ENCODE data around the gene ZNF324B. TPM values are rescaled to one million over a fixed set of nuclear protein-coding genes. Genes with fewer than 3 reads are reported as not detected.
"Not testable (repeated sequence)": the region's sequence is repeated elsewhere in the genome, so short reads cannot be mapped to it uniquely, and the experiment has no call there.

The ZNF324B gene
- total RNA-seq, 1 donor from 2014 or later = 14.3 TPM

DNA sequence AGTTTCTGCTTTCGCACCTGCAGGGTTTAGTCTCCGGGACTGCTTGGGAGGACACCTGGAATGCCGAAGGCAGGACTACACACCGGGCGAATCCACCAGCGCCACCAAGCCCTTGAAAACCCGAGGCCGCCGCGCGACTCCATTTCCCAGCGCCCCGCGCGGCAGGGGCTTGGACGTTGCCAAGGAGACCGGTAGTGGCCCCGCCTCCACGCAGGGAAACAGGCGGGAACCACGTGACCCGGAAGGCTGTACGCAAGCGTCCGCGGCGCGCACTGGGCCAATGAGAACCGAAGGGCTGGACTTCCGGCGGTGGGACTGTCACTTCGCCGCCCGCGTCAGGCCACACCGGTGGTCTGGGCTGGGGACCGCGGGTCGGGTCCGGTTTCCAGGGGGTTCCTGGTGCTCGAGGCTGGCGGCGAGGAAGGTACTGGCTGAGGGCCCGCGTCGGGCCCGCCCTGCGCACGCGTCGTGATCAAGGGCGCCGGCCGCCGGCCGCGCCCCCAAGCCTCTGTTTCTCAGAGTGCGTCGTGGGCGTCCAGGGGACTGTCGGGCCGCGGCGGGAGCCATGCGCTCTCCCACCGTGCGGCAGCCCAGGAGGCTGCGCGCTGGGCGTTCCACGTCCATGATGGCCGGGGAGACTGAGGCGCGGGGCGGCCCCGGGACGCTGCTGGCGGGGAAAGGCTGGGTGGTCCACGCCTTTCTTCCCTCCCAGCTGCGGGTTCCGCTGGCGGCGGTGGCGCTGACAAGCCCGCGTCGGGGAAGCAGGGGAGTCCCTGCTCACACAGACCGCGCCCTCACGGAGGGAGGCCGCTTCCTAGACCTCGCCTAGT, 15.6 kb downstream of the ZNF324B start, which contains the start of gene ZNF324:
Gene ZNF324 (plus strand): TSS at position 321 of the 830 bp plus-strand sequence. CDS start 2,106 bp downstream, outside the sequence.
- Mint-ChIP-seq H3K27ac (peak within 1 kb of the TSS; percentile 71), H3K36me3 (ENCODE audit: low read depth) (no peaks in the 10 kb centered on the region), H3K27me3 (ENCODE audit: insufficient read depth) (no peaks in the 10 kb centered on the region), H3K4me3 (peak within 1 kb of the TSS; percentile 88), H3K4me1 (ENCODE audit: low read depth) (peaks cover 17% of the 10 kb centered on the region), H3K9me3 (no peaks in the 10 kb centered on the region)
- intact Hi-C loops (cut with micrococcal nuclease) = loop anchor here (1.0 to 2.0 kb wide), 13 partner anchors 8 to 162 kb away; partner anchors contain the start of genes ERVK3-1, MZF1, TRIM28 and ZBTB45
- DNase-seq (ENCODE audit: low spot score) = peak; percentile 96

DNA sequence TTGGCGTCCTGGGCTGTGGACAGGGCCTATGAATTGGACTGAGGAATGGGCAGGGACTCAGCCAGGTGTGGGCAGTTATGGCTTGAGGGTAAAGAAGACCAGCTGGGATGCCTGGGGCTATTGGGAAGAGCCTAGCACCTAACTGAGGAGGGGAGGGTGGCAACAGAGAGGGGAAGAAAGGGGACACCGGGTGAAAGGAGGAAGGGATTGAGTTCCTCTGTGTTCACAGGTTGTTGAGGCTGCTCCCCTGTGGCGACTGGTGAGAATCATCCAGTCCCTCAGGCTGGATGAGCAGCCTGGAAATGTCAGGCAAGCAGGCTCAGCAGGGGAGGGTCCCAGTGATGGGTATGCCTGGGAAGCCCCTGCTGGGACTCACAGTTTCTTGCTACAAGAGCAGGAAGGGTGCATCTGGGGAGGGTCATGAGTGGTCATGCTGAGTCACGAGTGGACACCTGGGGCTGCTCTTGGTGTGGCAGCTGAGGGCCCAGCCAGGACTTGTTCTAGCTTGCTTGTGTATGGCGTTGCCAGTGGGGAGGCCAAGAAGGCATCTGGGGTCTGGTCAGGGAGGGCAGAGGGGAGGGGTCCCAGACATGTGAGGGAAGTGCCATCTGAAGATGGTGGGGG, 16.9 kb downstream of the ZNF324B start:
- intact Hi-C loops (cut with micrococcal nuclease) = no loop called here
- Mint-ChIP-seq H3K27me3 (ENCODE audit: insufficient read depth) (no peaks in the 10 kb centered on the region), H3K4me1 (ENCODE audit: low read depth) (peaks cover 17% of the 10 kb centered on the region), H3K4me3 (peak overlapping the region; percentile 88), H3K27ac (peak overlapping the region; percentile 56), H3K9me3 (no peaks in the 10 kb centered on the region), H3K36me3 (ENCODE audit: low read depth) (peaks cover 7% of the 10 kb centered on the region)
- DNase-seq (ENCODE audit: low spot score) = no peak

DNA sequence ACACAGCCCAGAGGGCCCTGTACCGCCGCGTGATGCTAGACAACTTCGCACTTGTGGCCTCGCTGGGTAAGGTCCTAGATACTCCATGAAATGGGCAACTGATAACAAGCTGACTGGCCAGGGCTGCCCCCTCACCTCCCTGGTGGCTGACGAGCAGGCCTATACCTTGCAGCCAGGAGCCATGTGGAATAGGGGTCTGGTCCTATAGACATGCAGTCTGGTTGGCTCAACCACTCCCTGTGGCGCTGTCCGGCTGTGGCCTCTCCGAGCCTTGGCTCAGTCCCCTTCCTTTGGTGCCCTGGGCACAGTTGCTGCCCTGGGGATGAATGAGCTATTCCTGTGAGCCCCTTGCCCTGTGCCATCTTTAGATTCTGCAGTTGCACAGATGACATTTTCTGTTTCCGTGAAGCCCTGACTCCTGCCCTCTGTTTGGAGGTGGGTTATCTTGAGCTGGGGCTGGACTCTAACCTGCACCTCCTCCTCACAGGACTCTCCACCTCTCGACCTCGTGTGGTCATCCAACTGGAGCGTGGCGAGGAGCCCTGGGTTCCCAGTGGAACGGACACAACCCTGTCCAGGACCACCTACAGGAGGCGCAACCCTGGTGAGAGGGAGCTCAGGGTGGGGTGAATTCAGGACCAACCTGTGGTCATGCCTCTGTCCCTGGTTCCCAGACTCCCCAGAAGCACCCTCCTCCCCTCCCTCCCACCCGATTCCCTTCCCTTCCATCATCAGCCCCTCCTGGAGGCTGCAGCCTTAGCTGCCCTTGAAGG, 18.0 kb downstream of the ZNF324B start:
- no peaks in the 10 kb centered on the region for H3K27me3 Mint-ChIP-seq (ENCODE audit: insufficient read depth)
- intact Hi-C loops (cut with micrococcal nuclease) = no loop called here
- peaks cover 7% of the 10 kb centered on the region for H3K36me3 Mint-ChIP-seq (ENCODE audit: low read depth)
- peak overlapping the region; percentile 88 for H3K4me3 Mint-ChIP-seq
- no peak for DNase-seq (ENCODE audit: low spot score)
- no peaks in the 10 kb centered on the region for H3K9me3 Mint-ChIP-seq
- no peak overlapping the region for H3K27ac Mint-ChIP-seq
- H3K4me1 Mint-ChIP-seq (ENCODE audit: low read depth) = peaks cover 20% of the 10 kb centered on the region

DNA sequence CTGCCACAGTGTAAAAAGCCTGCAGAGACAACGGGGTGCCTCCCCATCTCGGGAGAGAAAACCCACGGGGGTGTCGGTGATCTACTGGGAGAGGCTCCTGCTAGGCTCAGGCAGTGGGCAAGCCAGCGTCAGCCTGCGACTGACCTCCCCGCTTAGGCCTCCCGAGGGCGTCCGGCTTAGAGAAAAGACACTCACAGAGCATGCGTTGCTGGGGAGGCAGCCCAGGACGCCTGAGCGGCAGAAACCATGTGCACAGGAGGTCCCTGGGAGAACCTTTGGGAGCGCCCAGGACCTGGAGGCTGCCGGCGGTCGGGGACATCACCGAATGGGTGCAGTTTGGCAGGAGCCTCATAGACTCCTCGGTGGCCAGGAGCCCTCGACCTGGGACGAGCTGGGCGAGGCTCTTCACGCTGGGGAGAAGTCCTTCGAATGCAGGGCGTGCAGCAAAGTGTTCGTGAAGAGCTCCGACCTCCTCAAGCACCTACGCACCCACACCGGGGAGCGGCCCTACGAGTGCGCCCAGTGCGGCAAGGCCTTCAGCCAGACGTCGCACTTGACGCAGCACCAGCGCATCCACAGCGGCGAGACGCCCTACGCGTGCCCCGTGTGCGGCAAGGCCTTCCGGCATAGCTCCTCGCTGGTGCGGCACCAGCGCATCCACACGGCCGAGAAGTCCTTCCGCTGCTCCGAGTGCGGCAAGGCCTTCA, 19.6 kb downstream of the ZNF324B start:
- H3K36me3 Mint-ChIP-seq (ENCODE audit: low read depth); DNase-seq (ENCODE audit: low spot score); H3K9me3 Mint-ChIP-seq; H3K27me3 Mint-ChIP-seq (ENCODE audit: insufficient read depth); H3K27ac Mint-ChIP-seq; intact Hi-C loops (cut with micrococcal nuclease); H3K4me3 Mint-ChIP-seq: not testable (repeated sequence)
- peaks cover 35% of the 10 kb centered on the region for H3K4me1 Mint-ChIP-seq (ENCODE audit: low read depth)

DNA sequence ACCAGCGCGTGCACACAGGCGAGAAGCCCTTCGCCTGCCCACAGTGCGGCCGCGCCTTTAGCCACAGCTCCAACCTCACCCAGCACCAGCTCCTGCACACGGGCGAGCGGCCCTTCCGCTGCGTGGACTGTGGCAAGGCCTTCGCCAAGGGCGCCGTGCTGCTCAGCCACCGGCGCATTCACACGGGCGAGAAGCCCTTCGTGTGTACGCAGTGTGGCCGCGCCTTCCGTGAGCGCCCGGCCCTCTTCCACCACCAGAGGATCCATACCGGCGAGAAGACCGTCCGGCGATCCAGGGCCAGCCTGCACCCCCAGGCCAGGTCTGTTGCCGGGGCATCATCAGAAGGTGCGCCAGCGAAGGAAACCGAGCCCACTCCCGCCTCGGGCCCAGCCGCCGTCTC, 20.3 kb downstream of the ZNF324B start:
- no peaks in the 10 kb centered on the region for H3K9me3 Mint-ChIP-seq
- no peak overlapping the region for H3K27ac Mint-ChIP-seq
- peaks cover 37% of the 10 kb centered on the region for H3K4me1 Mint-ChIP-seq (ENCODE audit: low read depth)
- intact Hi-C loops (cut with micrococcal nuclease) = no loop called here
- H3K27me3 Mint-ChIP-seq (ENCODE audit: insufficient read depth) = no peaks in the 10 kb centered on the region
- no peak overlapping the region for H3K4me3 Mint-ChIP-seq
- H3K36me3 Mint-ChIP-seq (ENCODE audit: low read depth) = peaks cover 7% of the 10 kb centered on the region
- no peak for DNase-seq (ENCODE audit: low spot score)

DNA sequence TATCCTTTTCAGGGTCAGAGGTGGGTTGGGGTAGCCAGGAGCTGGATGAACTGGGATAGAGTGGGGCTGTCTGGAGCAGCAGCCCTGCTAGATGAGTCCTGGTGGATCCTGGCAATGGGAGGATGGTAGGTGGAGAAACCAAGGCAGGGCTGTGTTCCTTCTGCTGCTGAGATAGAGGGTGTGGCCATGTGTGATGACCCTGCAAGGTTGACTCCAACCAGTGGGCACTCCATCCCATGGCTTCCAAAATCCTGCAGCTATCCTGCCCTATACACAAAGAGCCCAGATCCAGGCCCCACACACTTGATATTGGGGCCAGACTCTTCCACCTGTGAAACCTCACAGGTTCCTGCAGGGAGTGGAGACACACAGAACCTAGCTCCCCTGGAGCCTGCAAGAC, 22.4 kb downstream of the ZNF324B start:
- Mint-ChIP-seq H3K27ac (no peak overlapping the region), H3K4me3 (peak overlapping the region; percentile 12), H3K9me3 (no peaks in the 10 kb centered on the region), H3K36me3 (ENCODE audit: low read depth) (peaks cover 7% of the 10 kb centered on the region), H3K27me3 (ENCODE audit: insufficient read depth) (no peaks in the 10 kb centered on the region), H3K4me1 (ENCODE audit: low read depth) (peaks cover 29% of the 10 kb centered on the region)
- intact Hi-C loops (cut with micrococcal nuclease) = no loop called here
- no peak for DNase-seq (ENCODE audit: low spot score)

DNA sequence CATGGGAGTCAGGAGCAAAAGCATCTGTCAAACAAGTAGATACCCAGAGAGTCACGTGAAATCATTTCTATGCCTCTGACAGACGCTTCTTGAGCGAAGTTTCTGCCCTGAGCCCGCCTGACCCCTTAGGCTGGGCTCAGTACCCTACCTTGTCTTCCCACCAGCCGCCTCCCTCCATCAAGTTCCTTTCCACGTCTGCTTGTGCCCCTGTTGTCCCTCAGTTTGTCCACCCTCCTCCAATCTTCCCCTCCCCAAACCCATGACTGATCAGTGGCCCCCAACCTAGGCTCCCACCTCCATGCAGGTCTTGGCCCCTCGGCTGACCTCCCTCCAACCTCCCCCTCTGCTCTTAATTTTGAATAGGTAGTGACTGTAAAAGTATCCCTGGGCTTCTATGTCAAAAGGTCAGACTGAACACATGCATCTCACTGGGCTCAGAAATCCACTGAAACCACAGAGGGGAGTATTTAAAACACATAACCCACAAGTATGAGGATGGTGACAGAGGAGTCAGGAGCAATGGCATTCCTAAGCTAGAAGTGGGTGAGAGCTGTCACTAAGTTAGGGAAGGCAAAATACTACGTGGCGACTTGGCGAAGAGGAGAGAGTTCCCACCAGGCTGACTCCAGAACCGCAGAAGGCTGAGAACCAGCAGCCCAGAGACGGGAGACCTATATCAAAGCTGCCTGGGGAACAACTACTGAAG, 23.0 kb downstream of the ZNF324B start:
- Mint-ChIP-seq H3K27me3 (ENCODE audit: insufficient read depth) (no peaks in the 10 kb centered on the region), H3K4me3 (peak overlapping the region; percentile 40), H3K27ac (peak overlapping the region; percentile 64), H3K9me3 (no peaks in the 10 kb centered on the region), H3K36me3 (ENCODE audit: low read depth) (peaks cover 12% of the 10 kb centered on the region), H3K4me1 (ENCODE audit: low read depth) (peaks cover 25% of the 10 kb centered on the region)
- intact Hi-C loops (cut with micrococcal nuclease) = no loop called here
- no peak for DNase-seq (ENCODE audit: low spot score)

DNA sequence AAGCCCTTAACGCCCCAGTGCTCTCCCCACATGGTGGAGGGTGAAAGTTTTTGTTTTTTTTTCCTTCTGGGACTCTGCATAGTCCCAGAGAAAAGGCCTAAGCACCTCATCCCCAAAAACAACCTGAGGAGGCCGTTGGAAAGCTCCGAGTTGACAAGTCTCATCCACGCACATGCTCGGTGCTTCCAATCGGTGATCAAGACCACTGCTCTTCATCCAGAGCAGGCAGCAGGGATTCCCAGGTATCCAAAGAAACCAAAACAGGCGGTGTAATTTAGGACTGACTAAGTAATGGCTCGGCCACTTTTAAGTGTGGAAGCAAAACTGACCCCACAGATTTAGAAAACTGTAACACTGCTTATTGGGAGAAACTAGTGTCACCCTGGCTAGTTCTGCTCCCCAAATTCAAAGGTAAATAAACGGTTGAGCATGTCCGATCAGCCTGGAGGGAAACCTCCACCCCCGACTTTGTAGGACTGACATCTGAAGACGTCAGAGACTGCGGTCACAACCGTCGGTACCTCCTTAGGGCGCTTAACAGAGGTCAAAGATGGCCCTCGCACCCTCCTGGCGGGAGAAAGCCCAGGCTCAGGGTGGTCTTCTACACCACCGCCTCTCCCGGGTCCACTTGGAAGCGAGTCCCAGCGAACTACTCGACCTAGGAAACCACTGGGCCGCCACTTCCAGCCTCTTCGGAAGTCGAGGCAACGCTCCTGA, 23.7 kb downstream of the ZNF324B start:
- no peaks in the 10 kb centered on the region for H3K9me3 Mint-ChIP-seq
- DNase-seq (ENCODE audit: low spot score) = no peak
- H3K27me3 Mint-ChIP-seq (ENCODE audit: insufficient read depth) = no peaks in the 10 kb centered on the region
- peak overlapping the region; percentile 88 for H3K4me3 Mint-ChIP-seq
- H3K4me1 Mint-ChIP-seq (ENCODE audit: low read depth) = peaks cover 25% of the 10 kb centered on the region
- peaks cover 12% of the 10 kb centered on the region for H3K36me3 Mint-ChIP-seq (ENCODE audit: low read depth)
- peak overlapping the region; percentile 99 for H3K27ac Mint-ChIP-seq
- intact Hi-C loops (cut with micrococcal nuclease) = loop anchor here (1.0 kb wide), 7 partner anchors 8 to 1040 kb away; partner anchors contain the start of genes ERVK3-1, RPS5, ZNF132 and ZNF324

DNA sequence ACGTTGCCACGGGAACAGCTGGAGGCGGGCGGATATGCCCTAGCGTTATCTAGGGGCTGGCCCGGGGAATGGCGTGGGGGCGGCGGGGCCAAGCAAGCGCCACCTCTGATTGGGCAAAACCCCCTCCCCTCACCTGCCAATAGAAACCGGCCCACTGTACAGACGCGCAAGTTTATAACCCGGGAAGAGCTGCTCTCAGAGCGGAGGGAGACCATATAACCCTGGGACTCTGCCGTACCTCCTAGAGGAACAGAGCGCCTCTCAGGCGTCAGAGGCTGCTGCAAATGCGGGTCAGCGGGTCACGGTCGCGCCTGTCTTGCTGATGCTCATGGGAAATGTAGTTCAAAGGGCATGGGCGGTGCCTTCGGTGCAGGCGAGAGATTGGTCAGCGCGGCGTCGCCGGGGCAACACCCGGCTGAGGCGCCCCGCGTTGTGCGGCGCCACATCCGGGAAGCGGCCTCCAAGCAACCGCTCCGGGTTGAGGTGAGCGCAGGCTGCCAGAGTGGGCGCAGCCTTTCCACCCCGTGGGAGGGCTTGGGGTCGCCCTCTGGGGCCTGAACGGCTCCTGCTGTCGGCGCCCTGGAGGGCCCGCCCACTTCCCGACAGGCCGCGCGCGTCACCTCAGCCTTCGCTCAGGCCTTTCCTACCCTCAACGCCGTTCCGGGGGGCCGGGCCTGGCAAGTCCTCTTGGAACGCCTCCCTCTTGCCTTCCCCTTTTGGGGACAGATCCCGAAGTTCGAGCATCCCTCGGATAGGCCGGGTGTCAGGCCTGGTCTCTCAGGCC, 24.5 kb downstream of the ZNF324B start, which contains the start of gene ZNF446:
Gene ZNF446 (plus strand): TSS at position 639 of the 784 bp plus-strand sequence. CDS start 867 bp downstream, outside the sequence.
- peaks cover 12% of the 10 kb centered on the region for H3K36me3 Mint-ChIP-seq (ENCODE audit: low read depth)
- peak within 1 kb of the TSS; percentile 99 for H3K27ac Mint-ChIP-seq
- DNase-seq (ENCODE audit: low spot score) = peak; percentile 95
- peak within 1 kb of the TSS; percentile 88 for H3K4me3 Mint-ChIP-seq
- H3K4me1 Mint-ChIP-seq (ENCODE audit: low read depth) = peaks cover 25% of the 10 kb centered on the region
- H3K27me3 Mint-ChIP-seq (ENCODE audit: insufficient read depth) = no peaks in the 10 kb centered on the region
- intact Hi-C loops (cut with micrococcal nuclease) = loop anchor here (1.0 to 2.0 kb wide), 16 partner anchors 9 to 1041 kb away; partner anchors contain the start of genes ERVK3-1, RPS5, TRIM28 and ZBTB45
- H3K9me3 Mint-ChIP-seq = no peaks in the 10 kb centered on the region

DNA sequence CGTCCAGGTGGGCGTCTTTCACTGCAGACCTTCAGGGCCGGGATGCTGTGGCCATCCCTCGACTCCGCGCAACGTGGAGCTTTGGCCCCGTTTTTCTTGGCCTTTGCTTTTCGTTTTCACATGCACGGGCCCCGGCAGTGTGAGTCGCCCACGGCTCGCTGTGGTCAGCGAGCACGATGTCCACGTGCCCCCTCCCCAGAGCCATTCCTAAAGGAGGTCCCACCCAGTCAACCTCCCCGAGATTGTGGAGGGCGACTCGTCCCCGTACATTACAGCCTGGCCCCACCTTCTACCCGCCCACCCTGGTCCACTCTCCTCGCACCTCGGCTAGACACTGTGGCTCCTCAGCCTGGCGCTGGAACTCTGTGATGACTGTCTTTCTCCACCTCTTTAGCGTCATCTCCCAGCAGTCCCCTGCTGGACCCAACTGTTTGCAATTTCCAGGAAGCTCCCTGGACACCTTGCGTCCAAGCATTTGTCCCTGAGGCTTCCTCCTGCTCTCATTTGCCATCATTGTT, 25.1 kb downstream of the ZNF324B start:
- H3K4me1 Mint-ChIP-seq (ENCODE audit: low read depth) = peaks cover 25% of the 10 kb centered on the region
- intact Hi-C loops (cut with micrococcal nuclease) = loop anchor here (1.0 to 2.0 kb wide), 9 partner anchors 12 to 150 kb away; partner anchors contain the start of genes TRIM28, ZBTB45, ZNF584 and ZSCAN22
- no peaks in the 10 kb centered on the region for H3K9me3 Mint-ChIP-seq
- peak overlapping the region; percentile 89 for H3K27ac Mint-ChIP-seq
- no peak for DNase-seq (ENCODE audit: low spot score)
- H3K36me3 Mint-ChIP-seq (ENCODE audit: low read depth) = peaks cover 12% of the 10 kb centered on the region
- no peaks in the 10 kb centered on the region for H3K27me3 Mint-ChIP-seq (ENCODE audit: insufficient read depth)
- H3K4me3 Mint-ChIP-seq = peak overlapping the region; percentile 88
